GM23338 (cell line): ENCODE results near the gene PPTC7. TPM values are rescaled to one million over a fixed set of nuclear protein-coding genes. Genes with fewer than 3 reads are reported as not detected.

Experiments used
- ATAC-seq: fragments of 200-7000 bp; cut with Tn5 transposase; 3 replicates; pipeline ENCODE4 v1.9.1; 2020
- DNase-seq: peaks from one replicate; pipeline ENCODE4 v3.0.0-alpha.2; 2015; ENCODE audit warnings: low spot score
- H2AFZ ChIP-seq: fragments of 200-600 bp; sonication (generic); 2 replicates; pipeline ENCODE4 v1.8.0; 2016; ENCODE audit warnings: antibody characterized with exemption, mild to moderate bottlenecking, moderate library complexity
- H3F3A ChIP-seq: fragments of 200-600 bp; sonication (generic); replicated peaks from 2 replicates; pipeline ENCODE4 v1.8.0; 2017; ENCODE audit warnings: antibody characterized with exemption, mixed run types, low read depth
- H3K27ac ChIP-seq: fragments of 200-600 bp; sonication (generic); 2 replicates; pipeline ENCODE4 v1.6.1; 2016; ENCODE audit warnings: low read depth
- H3K27me3 ChIP-seq: fragments of 200-600 bp; sonication (generic); 2 replicates; pipeline ENCODE4 v1.8.0; 2016; ENCODE audit warnings: mild to moderate bottlenecking, mixed run types, moderate library complexity; ENCODE audit not compliant: insufficient read depth
- H3K36me3 ChIP-seq: fragments of 200-600 bp; sonication (generic); 2 replicates; pipeline ENCODE4 v1.8.0; 2016; ENCODE audit warnings: mild to moderate bottlenecking; ENCODE audit not compliant: insufficient read depth
- H3K4me1 ChIP-seq: fragments of 200-600 bp; sonication (generic); 2 replicates; pipeline ENCODE4 v1.8.0; 2016; ENCODE audit warnings: mild to moderate bottlenecking, moderate library complexity; ENCODE audit not compliant: insufficient read depth
- H3K4me2 ChIP-seq: fragments of 200-600 bp; sonication (generic); 2 replicates; pipeline ENCODE4 v1.7.1; 2017; ENCODE audit warnings: mixed run types
- H3K4me3 ChIP-seq: fragments of 200-600 bp; sonication (generic); 2 replicates; pipeline ENCODE4 v1.6.1; 2016; ENCODE audit warnings: mixed run types
- H3K79me2 ChIP-seq: fragments of 200-600 bp; sonication (generic); replicated peaks from 2 replicates; pipeline ENCODE4 v1.8.0; 2017; ENCODE audit warnings: mild to moderate bottlenecking; ENCODE audit not compliant: insufficient read depth
- H3K9me2 ChIP-seq: fragments of 200-600 bp; sonication (generic); 2 replicates; pipeline ENCODE4 v1.8.0; 2017; ENCODE audit not compliant: insufficient read depth
- H4K20me1 ChIP-seq: fragments of 200-600 bp; sonication (generic); replicated peaks from 2 replicates; pipeline ENCODE4 v1.8.0; 2017; ENCODE audit warnings: mild to moderate bottlenecking; ENCODE audit not compliant: insufficient read depth
- H3K27ac Mint-ChIP-seq: 2 replicates; pipeline ENCODE4 v1.8.0; 2020; ENCODE audit warnings: inconsistent platforms, mild to moderate bottlenecking, moderate library complexity, mixed read lengths
- H3K27me3 Mint-ChIP-seq: 3 replicates; pipeline ENCODE4 v1.8.0; 2022; ENCODE audit warnings: low read depth, mild to moderate bottlenecking, moderate library complexity, mixed read lengths, inconsistent platforms; ENCODE audit not compliant: insufficient read depth, poor library complexity
- H3K36me3 Mint-ChIP-seq: 3 replicates; pipeline ENCODE4 v1.8.0; 2021; ENCODE audit warnings: low read depth, mild to moderate bottlenecking, inconsistent platforms, moderate library complexity, mixed read lengths
- H3K4me1 Mint-ChIP-seq: 3 replicates; pipeline ENCODE4 v1.8.0; 2020; ENCODE audit warnings: mild to moderate bottlenecking, inconsistent platforms, mixed read lengths
- H3K4me3 Mint-ChIP-seq: 3 replicates; pipeline ENCODE4 v1.8.0; 2021; ENCODE audit warnings: moderate library complexity, mild to moderate bottlenecking, inconsistent platforms, mixed read lengths
- H3K9me3 Mint-ChIP-seq: 3 replicates; pipeline ENCODE4 v1.8.0; 2020; ENCODE audit warnings: moderate library complexity, mild to moderate bottlenecking, inconsistent platforms, mixed read lengths
- CREB1 ChIP-seq: fragments of 250-450 bp; sonication (Bioruptor Pico); IDR thresholded peaks from 2 replicates; pipeline ENCODE4 v1.5.0; 2020; ENCODE audit warnings: low read depth, mild to moderate bottlenecking, moderate library complexity
- CTCF ChIP-seq, 2 experiments: fragments of 200-600 bp in 1 of 2; sonication (generic) in 1 of 2; conservative IDR thresholded peaks; 2 replicates each; pipeline versions ENCODE4 v1.5.1 to v1.6.1; 2016 to 2017; ENCODE audit warnings: antibody characterized with exemption in 2 of 2, low read depth in 2 of 2, mild to moderate bottlenecking in 2 of 2, moderate library complexity in 1 of 2
- ETS1 ChIP-seq: IDR thresholded peaks from 2 replicates; pipeline ENCODE4 v1.6.1; 2016; ENCODE audit warnings: antibody characterized with exemption
- EZH2 ChIP-seq: fragments of 200-600 bp; sonication (generic); IDR thresholded peaks from one replicate; pipeline ENCODE4 v1.8.0; 2017; ENCODE audit warnings: antibody characterized with exemption, mild to moderate bottlenecking, low read depth; ENCODE audit not compliant: unreplicated experiment
- EZH2phosphoT487 ChIP-seq: fragments of 200-600 bp; sonication (generic); IDR thresholded peaks from one replicate; pipeline ENCODE4 v1.8.1; 2018; ENCODE audit warnings: antibody characterized with exemption; ENCODE audit not compliant: unreplicated experiment
- JUNB ChIP-seq: IDR thresholded peaks from one replicate; pipeline ENCODE4 v1.6.1; 2016; ENCODE audit warnings: antibody characterized with exemption; ENCODE audit not compliant: unreplicated experiment
- NANOG ChIP-seq: IDR thresholded peaks from 2 replicates; pipeline ENCODE4 v1.6.1; 2016; ENCODE audit warnings: antibody characterized with exemption, borderline replicate concordance
- POLR2AphosphoS5 ChIP-seq: IDR thresholded peaks from 2 replicates; pipeline ENCODE4 v1.6.1; 2016; ENCODE audit warnings: antibody characterized with exemption, low read depth
- REST ChIP-seq: IDR thresholded peaks from one replicate; pipeline ENCODE4 v1.6.1; 2018; ENCODE audit warnings: antibody characterized with exemption; ENCODE audit not compliant: unreplicated experiment
- STAT1 ChIP-seq: IDR thresholded peaks from one replicate; pipeline ENCODE4 v1.6.1; 2016; ENCODE audit warnings: antibody characterized with exemption; ENCODE audit not compliant: unreplicated experiment
- ZNF114 ChIP-seq: fragments of 250-450 bp; sonication (Bioruptor Pico); IDR thresholded peaks from 2 replicates; pipeline ENCODE4 v1.5.0; 2020; ENCODE audit warnings: mild to moderate bottlenecking, moderate library complexity
- ZNF331 ChIP-seq: fragments of 250-450 bp; sonication (Bioruptor Pico); IDR thresholded peaks from 2 replicates; pipeline ENCODE4 v1.5.0; 2020; ENCODE audit warnings: low read depth, mild to moderate bottlenecking, moderate library complexity
- ZNF462 ChIP-seq: fragments of 250-450 bp; sonication (Bioruptor Pico); IDR thresholded peaks from 2 replicates; pipeline ENCODE4 v1.5.0; 2020; ENCODE audit warnings: mild to moderate bottlenecking, moderate library complexity
- polyA plus RNA-seq: library from polyadenylated mRNA; unstranded; fragments of >200 nt; fragmentation: Nextera tagmentation; extraction: Ambion mirVana; gene quantifications from 2 replicates; pipeline ENCODE4 v1.2.1, GENCODE V29; 2016
- total RNA-seq: library from RNA; depleted of rRNA; stranded (reverse); fragments of >200 nt; shearing (Covaris generic); gene quantifications from 2 replicates; pipeline ENCODE4 v1.2.3, GENCODE V29; 2014

PPTC7 gene
- total and polyA plus RNA-seq, 2 experiments from 2014 or later: 7.5 to 17.5 TPM

GRCh38 chr12:110498984-110499706 is 84.0 kb downstream of the PPTC7 start:
- peaks cover 19% of the 10 kb centered on the region for H3K9me3 Mint-ChIP-seq
- H3K36me3 Mint-ChIP-seq: peaks cover 28% of the 10 kb centered on the region
- H3K27me3 ChIP-seq: peaks cover 19% of the 10 kb centered on the region
- H3K79me2 ChIP-seq: peaks cover 30% of the 10 kb centered on the region
- H3K4me3 Mint-ChIP-seq: no peak overlapping the region; the same call in 2 of the 3 replicates
- peak overlapping the region; percentile 19; the same call in 1 of the 2 replicates for H3K27ac Mint-ChIP-seq
- 0 out of 2 replicates have a peak, but pooled peaks cover 2% of the 10 kb centered on the region for H4K20me1 ChIP-seq
- H3K4me1 ChIP-seq: peaks cover 6% of the 10 kb centered on the region; the same call in 1 of the 2 replicates
- peaks cover 10% of the 10 kb centered on the region for H3K9me2 ChIP-seq
- H3K36me3 ChIP-seq: no peaks in the 10 kb centered on the region
- H2AFZ ChIP-seq: no peak overlapping the region
- no peak for TF ChIP-seq ZNF462 (CRISPR knock-in tag)
- TF ChIP-seq STAT1: no peak
- TF ChIP-seq ETS1: no peak
- no peak for TF ChIP-seq ZNF331
- TF ChIP-seq POLR2AphosphoS5: no peak
- no peak for TF ChIP-seq JUNB
- no peak for TF ChIP-seq ZNF114 (CRISPR knock-in tag)
- no peak for TF ChIP-seq CREB1 (CRISPR knock-in tag)
- TF ChIP-seq EZH2phosphoT487: no peak
- TF ChIP-seq CTCF (conservative IDR thresholded peaks at IDR 0.05; ENCODE audit: low read depth in 2 of 2): no peak
- no peak for TF ChIP-seq REST
- no peak for TF ChIP-seq EZH2
- no peak for TF ChIP-seq NANOG
- no peak for DNase-seq
- H3K4me1 Mint-ChIP-seq: peaks cover 6% of the 10 kb centered on the region
- H3K27me3 Mint-ChIP-seq: peaks cover 21% of the 10 kb centered on the region
- H3K27ac ChIP-seq: 0 out of 2 replicates have a peak overlapping the region, but pooled peaks have one; percentile 30
- no peak overlapping the region for H3K4me2 ChIP-seq
- H3K4me3 ChIP-seq: no peak overlapping the region
- ATAC-seq: no peak
- no peaks in the 10 kb centered on the region for H3F3A ChIP-seq
